Measurements from ENCODE around the gene C2CD2L. TPM values are rescaled to one million over a fixed set of nuclear protein-coding genes. Genes with fewer than 3 reads are reported as not detected.

The C2CD2L gene
- total RNA-seq, 2 donors from 2014 or later = 2.4 to 3.1 TPM

DNA sequence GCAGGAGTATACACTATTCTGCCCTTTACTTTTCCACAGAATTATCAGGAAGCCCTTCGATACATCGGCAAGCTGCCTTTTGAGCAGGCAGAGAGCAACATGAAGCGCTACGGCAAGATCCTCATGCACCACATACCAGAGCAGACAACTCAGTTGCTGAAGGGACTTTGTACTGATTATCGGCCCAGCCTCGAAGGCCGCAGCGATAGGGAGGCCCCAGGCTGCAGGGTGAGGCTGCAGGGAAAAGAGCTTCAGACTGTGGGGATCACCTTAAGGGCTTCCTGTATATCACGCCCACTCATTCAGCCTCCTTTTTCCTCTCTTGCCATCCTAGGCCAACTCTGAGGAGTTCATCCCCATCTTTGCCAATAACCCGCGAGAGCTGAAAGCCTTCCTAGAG is 29.3 kb upstream of the C2CD2L start:
- no peaks in the 10 kb centered on the region for H3K9me3 ChIP-seq (ENCODE audit: control insufficient read depth, low read length)
- TF ChIP-seq CTCF (conservative IDR thresholded peaks at IDR 0.05) = no peak
- Mint-ChIP-seq H3K27ac (no peak overlapping the region), H3K4me3 (no peak overlapping the region), H3K36me3 (ENCODE audit: low read depth) (peaks cover 66% of the 10 kb centered on the region), H3K9me3 (no peaks in the 10 kb centered on the region), H3K27me3 (ENCODE audit: insufficient read depth) (no peaks in the 10 kb centered on the region), H3K4me1 (no peaks in the 10 kb centered on the region)
- H3K36me3 ChIP-seq (ENCODE audit: control insufficient read depth, insufficient read depth, low read length) = peaks cover 73% of the 10 kb centered on the region
- 98 to 100% methylated on average over 10 to 11 of the region's 11 CpGs for WGBS, 2 experiments (ENCODE audit: insufficient coverage in 1 of 2, insufficient read length in 1 of 2)
- H3K9ac ChIP-seq (ENCODE audit: extremely low read depth, low read length, poor library complexity, severe bottlenecking) = no peak overlapping the region
- H3K4me1 ChIP-seq (ENCODE audit: control insufficient read depth, insufficient read depth, low read length) = no peaks in the 10 kb centered on the region
- no peak overlapping the region for H3K27ac ChIP-seq (ENCODE audit: low read depth, low read length)
- H3K4me3 ChIP-seq (ENCODE audit: low read length) = no peak overlapping the region
- DNase-seq = no peak
- H3K27me3 ChIP-seq (ENCODE audit: control insufficient read depth, insufficient read depth, low read length, poor library complexity, severe bottlenecking) = no peaks in the 10 kb centered on the region

- Histone ChIP-seq H3K36me3 (ENCODE audit: control insufficient read depth, insufficient read depth, low read length) (peaks cover 63% of the 10 kb centered on the region), H3K27ac (ENCODE audit: low read depth, low read length) (no peak overlapping the region), H3K9ac (ENCODE audit: extremely low read depth, low read length, poor library complexity, severe bottlenecking) (no peak overlapping the region), H3K9me3 (ENCODE audit: control insufficient read depth, low read length) (no peaks in the 10 kb centered on the region), H3K27me3 (ENCODE audit: control insufficient read depth, insufficient read depth, low read length, poor library complexity, severe bottlenecking) (no peaks in the 10 kb centered on the region), H3K4me1 (ENCODE audit: control insufficient read depth, insufficient read depth, low read length) (no peaks in the 10 kb centered on the region), H3K4me3 (ENCODE audit: low read length) (no peak overlapping the region)
- Mint-ChIP-seq H3K27me3 (ENCODE audit: insufficient read depth) (no peaks in the 10 kb centered on the region), H3K9me3 (no peaks in the 10 kb centered on the region), H3K27ac (no peak overlapping the region), H3K4me1 (no peaks in the 10 kb centered on the region), H3K4me3 (no peak overlapping the region), H3K36me3 (ENCODE audit: low read depth) (peaks cover 58% of the 10 kb centered on the region)
- no peak for TF ChIP-seq CTCF (conservative IDR thresholded peaks at IDR 0.05)
- DNase-seq = no peak
- WGBS, 2 experiments (ENCODE audit: insufficient coverage in 1 of 2, insufficient read length in 1 of 2) = 93% methylated on average over 18 to 19 of the region's 19 CpGs
Measured at GRCh38 chr11:119078675-119079420, 28.3 kb upstream of the C2CD2L start.

DNA sequence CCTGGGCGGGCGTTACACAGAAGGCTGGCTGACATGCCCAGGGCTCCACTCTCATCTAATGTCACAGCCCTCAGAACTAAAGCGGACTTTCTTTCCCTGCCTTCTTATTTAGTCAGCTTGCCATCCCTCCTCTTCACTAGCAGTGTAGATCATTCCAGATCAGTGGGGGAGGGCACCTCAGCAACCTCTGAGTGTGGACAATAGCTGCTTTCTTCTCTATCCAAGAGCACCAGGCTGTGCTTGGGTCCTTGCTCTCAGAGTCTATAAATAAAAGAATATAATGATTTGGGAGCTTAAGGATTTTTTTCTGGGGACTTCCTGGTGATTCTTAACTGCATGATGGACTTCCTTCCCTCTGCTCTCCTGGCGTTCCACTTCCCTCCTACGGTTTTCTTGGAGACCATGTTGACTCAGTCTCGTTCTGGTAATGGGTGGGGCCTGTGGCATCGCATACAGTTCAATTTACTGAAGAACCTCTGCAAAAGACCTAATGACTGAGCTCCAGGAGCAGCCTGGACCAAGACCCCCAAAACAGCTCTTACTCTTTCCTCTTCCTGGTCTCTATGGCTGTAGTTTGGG is 25.4 kb upstream of the C2CD2L start:
- H3K36me3 ChIP-seq (ENCODE audit: control insufficient read depth, insufficient read depth, low read length) = peaks cover 53% of the 10 kb centered on the region
- no peak for DNase-seq

More for the DNA sequence above, 25.4 kb upstream of the C2CD2L start:
- H3K27me3 ChIP-seq (ENCODE audit: control insufficient read depth, insufficient read depth, low read length, poor library complexity, severe bottlenecking) = no peaks in the 10 kb centered on the region
- no peaks in the 10 kb centered on the region for H3K9me3 ChIP-seq (ENCODE audit: control insufficient read depth, low read length)
- Mint-ChIP-seq H3K4me3 (no peak overlapping the region), H3K36me3 (ENCODE audit: low read depth) (peaks cover 54% of the 10 kb centered on the region), H3K27me3 (ENCODE audit: insufficient read depth) (no peaks in the 10 kb centered on the region), H3K9me3 (no peaks in the 10 kb centered on the region), H3K27ac (no peak overlapping the region), H3K4me1 (peaks cover 3% of the 10 kb centered on the region)
- WGBS, 2 experiments (ENCODE audit: insufficient coverage in 1 of 2, insufficient read length in 1 of 2) = 92 to 94% methylated on average over 5 to 7 of the region's 7 CpGs
- no peak overlapping the region for H3K4me3 ChIP-seq (ENCODE audit: low read length)
- no peak overlapping the region for H3K9ac ChIP-seq (ENCODE audit: extremely low read depth, low read length, poor library complexity, severe bottlenecking)
- TF ChIP-seq CTCF (conservative IDR thresholded peaks at IDR 0.05) = no peak
- no peaks in the 10 kb centered on the region for H3K4me1 ChIP-seq (ENCODE audit: control insufficient read depth, insufficient read depth, low read length)
- H3K27ac ChIP-seq (ENCODE audit: low read depth, low read length) = no peak overlapping the region

Measured in endodermal cell (in vitro differentiated cells).